Activated gamma-delta T cell (primary cell): ENCODE results near the gene EWSR1.
A peak's percentile ranks its signal among the peaks of the same experiment; 100 is the strongest.
"Not testable (repeated sequence)": the region's sequence is repeated elsewhere in the genome, so short reads cannot be mapped to it uniquely, and the experiment has no call there.

Source experiments
- DNase-seq: peaks from one replicate; lab custom pipeline; 2025; lab: John Stamatoyannopoulos, UW

EWSR1 gene

GRCh38 chr22:29247891-29248290, 20.2 kb upstream of the EWSR1 start:
- DNase-seq, result not testable (repeated sequence)

- DNase-seq, result no peak
Observed at GRCh38 chr22:29251265-29251664, 16.8 kb upstream of the EWSR1 start.

GRCh38 chr22:29251981-29252911, 15.8 kb upstream of the EWSR1 start:
- DNase-seq, result no peak

- DNase-seq, result no peak
Observed at GRCh38 chr22:29253561-29254285, 14.3 kb upstream of the EWSR1 start.

- no peak for DNase-seq
Observed at GRCh38 chr22:29254286-29254660, 13.8 kb upstream of the EWSR1 start.

GRCh38 chr22:29255064-29255621, 12.9 kb upstream of the EWSR1 start:
- DNase-seq, result no peak

- DNase-seq, result no peak
Observed at GRCh38 chr22:29256606-29257325, 11.3 kb upstream of the EWSR1 start.

GRCh38 chr22:29257751-29258181, 10.3 kb upstream of the EWSR1 start:
- no peak for DNase-seq

- DNase-seq, result no peak
Observed at GRCh38 chr22:29258407-29259252, 9.4 kb upstream of the EWSR1 start.

- no peak for DNase-seq
Observed at GRCh38 chr22:29259253-29259899, 8.7 kb upstream of the EWSR1 start.

- no peak for DNase-seq
Observed at GRCh38 chr22:29260031-29260560, 8.0 kb upstream of the EWSR1 start.

GRCh38 chr22:29260601-29261315, 7.3 kb upstream of the EWSR1 start:
- DNase-seq, result no peak

GRCh38 chr22:29263791-29264276, 4.2 kb upstream of the EWSR1 start:
- DNase-seq, result no peak

GRCh38 chr22:29265305-29265704, 2.8 kb upstream of the EWSR1 start:
- no peak for DNase-seq

- DNase-seq, result no peak
Observed at GRCh38 chr22:29265929-29266328, 2.1 kb upstream of the EWSR1 start.

- DNase-seq, result no peak
Observed at GRCh38 chr22:29266564-29267461, 1.3 kb upstream of the EWSR1 start.

GRCh38 chr22:29267462-29267857, 608 bp upstream of the EWSR1 start:
- no peak for DNase-seq

GRCh38 chr22:29268511-29269229, 602 bp downstream of the EWSR1 start:
- DNase-seq, result peak; percentile 59
